ENCODE measurements around the gene EIF3J.
"Not testable (repeated sequence)": the region's sequence is repeated elsewhere in the genome, so short reads cannot be mapped to it uniquely, and the experiment has no call there.

EIF3J gene, protein sequence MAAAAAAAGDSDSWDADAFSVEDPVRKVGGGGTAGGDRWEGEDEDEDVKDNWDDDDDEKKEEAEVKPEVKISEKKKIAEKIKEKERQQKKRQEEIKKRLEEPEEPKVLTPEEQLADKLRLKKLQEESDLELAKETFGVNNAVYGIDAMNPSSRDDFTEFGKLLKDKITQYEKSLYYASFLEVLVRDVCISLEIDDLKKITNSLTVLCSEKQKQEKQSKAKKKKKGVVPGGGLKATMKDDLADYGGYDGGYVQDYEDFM

DNA sequence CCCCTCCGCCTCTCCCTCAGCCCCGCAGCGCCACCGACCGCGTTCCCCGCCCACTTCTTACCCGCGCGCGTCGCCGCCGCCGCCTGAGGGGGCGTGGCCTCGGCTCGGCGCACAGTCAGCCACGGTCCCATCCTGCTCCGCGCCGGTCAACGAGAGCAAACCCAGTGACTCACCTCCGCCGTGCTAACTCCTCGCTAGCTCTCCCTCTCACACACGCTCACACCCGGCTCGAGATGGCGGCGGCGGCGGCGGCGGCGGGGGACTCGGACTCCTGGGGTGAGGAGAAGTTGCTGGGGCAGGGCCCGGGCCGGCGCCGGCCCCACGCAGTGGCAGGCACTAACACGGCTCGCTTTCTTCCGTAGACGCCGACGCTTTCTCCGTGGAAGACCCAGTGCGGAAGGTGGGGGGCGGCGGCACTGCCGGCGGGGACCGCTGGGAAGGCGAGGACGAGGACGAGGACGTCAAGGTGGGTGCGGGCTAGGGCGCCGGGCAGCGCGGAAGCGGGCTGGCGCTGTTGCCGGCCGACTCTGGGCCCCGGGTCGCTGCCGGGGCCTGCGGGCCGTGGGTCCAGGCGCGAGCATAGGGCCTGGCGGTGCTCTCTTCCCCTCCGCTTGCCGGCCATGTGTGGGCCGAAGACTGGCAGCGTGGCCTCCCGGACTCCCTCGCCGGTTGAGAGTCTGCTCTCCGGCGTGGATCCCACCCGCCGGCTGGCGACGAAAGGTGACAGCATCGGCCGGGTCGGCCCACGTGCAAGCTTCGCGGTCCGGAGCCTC is at the start of gene EIF3J:
TSS of gene EIF3J (plus strand) at position 186 of the 773 bp plus-strand sequence. CDS start at position 234, 48 bp downstream.
- no peak for DNase-seq (ENCODE audit: low spot score)

DNA sequence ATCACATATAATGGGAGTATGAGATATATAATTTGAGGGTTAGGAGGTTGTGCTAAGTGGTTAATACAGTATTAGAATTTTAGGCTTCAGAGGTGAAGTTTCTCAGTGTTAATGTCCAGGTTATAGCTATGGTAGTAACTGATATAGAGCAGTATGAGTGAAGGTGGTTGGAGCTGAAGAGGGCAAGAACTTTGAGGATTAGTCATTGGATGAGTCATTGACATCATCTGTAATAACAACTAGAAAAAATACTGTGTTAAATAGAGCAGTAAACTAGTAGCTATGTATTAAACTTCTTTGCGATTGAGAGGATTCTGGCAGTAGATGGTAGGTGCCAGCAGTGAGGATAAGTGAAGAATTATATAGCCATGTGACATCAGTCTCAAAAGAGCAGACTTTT is 47.5 kb upstream of the EIF3J start:
- DNase-seq (ENCODE audit: low spot score), result peak; percentile 58

DNA sequence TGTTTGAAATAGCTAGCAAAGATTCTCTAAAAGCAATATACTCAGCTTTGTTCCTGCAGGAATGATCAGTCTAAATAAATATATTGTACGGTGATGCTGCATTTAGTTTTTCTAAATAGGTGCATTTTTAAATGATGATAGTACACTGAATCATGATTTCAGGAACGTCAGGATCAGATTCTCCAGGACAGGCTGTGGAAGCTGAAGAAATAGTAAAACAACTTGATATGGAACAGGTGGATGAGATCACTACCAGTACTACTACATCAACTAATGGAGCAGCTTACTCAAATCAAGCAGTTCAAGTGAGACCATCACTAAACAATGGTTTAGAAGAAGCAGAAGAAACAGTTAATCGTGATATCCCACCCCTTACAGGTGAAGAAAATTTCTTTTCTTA is 46.3 kb upstream of the EIF3J start:
- DNase-seq (ENCODE audit: low spot score), result no peak

DNA sequence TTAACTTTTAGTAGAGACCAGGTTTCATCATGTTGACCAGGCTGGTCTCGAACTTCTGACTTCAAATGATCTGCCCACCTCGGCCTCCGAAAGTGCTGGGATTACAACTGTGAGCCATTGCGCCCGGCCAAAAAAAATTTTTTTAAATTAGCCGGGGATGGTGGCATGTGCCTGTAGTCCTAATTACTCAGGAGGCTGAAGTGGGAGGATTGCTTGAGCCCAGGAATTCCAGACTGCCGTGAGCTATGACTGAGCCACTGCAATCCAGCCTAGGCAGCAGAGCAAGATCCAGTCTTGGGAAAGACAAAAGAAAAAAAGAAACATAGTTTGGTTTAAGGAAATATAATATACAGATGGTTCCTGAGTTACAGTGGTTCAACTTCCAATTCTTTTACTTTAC is 44.9 kb upstream of the EIF3J start:
- no peak for DNase-seq (ENCODE audit: low spot score)

DNA sequence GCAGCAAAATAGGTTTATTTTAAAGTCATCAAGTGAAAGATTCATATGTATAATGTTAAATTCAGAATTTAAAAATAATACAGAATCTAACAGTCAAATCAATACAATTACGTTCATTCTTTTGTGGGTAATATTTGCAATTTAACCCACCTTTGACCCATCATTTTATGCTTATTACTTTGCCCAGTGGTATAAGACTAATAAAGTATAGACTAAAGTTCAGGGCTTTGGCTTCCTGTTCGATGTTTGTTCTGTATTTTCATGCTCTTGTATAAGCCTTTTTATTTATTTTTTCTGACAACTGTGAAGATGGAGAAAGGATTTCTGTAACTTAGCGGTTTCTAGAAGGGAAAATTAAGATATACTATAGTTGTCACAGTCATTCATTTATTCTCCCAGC is 44.3 kb upstream of the EIF3J start:
- no peak for DNase-seq (ENCODE audit: low spot score)

DNA sequence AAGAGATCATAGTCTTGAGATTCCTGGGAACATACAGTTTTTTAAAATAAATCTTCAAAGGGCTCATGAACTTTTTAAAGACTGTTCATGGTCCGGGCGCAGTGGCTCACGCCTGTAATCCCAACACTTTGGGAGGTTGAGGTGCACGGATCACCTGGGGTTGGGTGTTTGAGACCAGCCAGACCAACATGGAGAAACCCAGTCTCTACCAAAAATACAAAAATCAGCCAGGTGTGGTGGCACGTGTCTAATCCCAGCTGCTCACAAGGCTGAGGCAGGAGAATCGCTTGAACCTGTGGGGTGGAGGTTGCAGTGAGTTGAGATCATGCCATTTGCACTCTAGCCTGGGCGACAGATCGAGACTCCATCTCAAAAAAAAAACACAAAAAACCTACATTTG is 41.4 kb upstream of the EIF3J start:
- DNase-seq (ENCODE audit: low spot score), result no peak

DNA sequence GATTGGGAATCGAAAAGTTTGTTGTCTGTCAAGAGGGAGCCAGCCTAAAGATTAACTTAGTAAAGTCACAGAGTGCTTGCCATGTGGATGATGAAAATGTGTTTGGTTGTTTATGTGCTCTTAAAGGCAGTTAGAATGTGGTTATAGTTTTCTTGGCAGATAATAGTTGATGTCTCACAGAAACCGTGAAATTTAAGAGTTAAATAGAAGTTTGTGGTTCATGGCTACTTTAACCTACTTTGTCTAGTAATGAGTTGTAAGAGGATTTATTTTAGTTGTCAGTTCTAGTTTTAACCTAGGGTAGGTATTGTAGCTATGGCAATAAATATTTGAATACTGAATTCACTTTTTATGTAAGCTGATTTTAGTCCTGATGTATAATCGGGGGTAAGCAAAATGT is 36.4 kb upstream of the EIF3J start:
- no peak for DNase-seq (ENCODE audit: low spot score)

DNA sequence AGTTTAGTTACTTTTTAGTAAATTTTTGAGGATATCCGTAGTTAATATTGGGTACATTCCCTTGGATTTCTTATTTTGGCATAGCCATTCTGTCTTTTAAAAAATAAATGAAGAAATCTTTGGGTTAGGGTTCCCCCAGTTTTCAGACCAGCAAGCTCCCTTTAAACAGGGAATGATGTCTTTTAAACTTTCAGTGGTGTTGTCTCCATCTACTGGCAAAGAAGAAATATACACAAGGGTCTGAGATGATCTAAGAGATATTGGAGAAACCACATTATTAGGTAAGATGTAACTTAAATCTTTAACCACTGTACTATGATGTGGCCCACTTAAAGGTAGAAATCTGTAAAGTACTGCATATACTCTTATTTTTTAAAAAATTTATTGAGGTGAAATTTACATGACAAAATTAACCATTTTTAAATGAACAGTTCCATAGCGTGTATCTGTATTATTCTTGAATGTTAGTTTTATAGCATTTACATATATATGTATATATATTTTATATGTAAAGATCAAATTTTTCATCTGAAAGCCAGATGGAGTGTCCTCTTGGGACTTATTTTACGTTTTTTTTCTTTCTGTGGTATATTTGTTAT is 35.1 kb upstream of the EIF3J start:
- peak; percentile 18 for DNase-seq (ENCODE audit: low spot score)

DNA sequence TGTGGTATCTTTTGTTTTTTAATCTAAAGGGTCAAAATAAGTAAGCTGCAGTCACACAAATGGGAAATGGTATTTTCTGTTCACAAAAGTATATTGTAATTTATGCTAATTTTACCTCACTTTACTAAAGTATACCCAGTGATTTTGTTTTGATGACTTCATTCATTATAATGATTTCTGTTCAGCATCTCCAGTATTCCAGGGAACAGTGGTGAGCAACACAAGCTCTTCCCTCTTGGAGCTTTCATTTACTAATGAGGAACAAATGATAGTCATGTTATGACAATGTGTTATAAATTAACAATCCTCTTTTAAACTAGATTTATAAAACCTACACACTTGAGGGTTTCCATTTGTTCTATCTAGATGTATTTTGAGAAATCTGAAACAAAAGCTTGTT is 20.5 kb upstream of the EIF3J start:
- DNase-seq (ENCODE audit: low spot score), result no peak

DNA sequence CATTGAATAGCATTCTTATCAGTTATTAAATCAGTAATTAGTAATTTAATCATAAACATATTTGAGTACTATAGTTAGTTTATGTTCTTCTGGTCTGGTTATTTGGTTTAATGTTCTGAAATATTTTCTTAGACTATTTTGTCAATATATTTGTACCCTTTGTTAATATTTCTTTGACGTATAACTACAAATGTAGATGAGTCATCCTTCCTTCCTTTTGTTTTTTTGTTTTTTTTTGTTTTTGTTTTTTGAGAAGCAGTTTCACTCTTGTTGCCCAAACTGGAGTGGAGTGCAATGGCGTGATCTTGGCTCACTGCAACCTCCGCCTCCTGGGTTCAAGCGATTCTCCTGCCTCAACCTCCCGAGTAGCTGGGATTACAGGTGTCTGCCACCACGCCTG is 17.4 kb upstream of the EIF3J start:
- peak; percentile 31 for DNase-seq (ENCODE audit: low spot score)

DNA sequence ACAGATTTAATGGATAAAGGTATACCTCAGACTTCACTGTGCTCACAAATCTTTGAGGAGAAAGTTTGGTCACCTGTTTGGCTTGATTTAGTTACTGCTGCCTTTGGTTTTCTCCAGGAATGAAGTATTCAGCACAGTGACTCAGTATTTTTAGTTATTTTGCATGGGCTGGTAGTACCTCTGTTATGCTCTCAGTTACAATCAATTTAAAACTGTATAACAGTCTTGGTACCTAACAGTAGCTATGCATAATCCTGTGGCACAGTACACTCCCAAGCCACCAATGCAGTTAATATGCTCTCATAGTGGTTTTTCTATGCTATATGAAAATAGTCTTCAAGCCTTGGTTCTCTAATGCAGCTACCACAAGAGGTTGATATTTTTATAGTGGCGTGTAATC is 11.9 kb upstream of the EIF3J start:
- DNase-seq (ENCODE audit: low spot score), result no peak

DNA sequence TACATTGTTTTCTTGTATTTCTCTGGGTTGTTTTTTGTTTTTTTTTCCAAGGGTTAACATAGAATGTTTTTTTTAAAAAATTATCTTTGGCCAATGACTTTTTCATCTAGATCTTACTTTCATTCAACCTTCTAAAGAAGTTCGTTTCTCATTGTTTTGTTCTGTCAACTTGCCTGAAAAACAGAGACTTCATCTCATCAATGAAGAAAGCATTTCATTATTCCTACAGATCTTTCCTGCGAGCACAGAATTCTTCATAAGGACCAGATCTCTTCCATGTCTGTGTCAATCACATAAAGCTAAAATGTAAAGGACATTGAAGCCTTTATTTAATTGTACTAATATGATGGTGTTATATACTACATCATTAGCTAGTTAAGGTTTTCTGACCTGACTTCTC is 9.7 kb upstream of the EIF3J start:
- DNase-seq (ENCODE audit: low spot score), result no peak

DNA sequence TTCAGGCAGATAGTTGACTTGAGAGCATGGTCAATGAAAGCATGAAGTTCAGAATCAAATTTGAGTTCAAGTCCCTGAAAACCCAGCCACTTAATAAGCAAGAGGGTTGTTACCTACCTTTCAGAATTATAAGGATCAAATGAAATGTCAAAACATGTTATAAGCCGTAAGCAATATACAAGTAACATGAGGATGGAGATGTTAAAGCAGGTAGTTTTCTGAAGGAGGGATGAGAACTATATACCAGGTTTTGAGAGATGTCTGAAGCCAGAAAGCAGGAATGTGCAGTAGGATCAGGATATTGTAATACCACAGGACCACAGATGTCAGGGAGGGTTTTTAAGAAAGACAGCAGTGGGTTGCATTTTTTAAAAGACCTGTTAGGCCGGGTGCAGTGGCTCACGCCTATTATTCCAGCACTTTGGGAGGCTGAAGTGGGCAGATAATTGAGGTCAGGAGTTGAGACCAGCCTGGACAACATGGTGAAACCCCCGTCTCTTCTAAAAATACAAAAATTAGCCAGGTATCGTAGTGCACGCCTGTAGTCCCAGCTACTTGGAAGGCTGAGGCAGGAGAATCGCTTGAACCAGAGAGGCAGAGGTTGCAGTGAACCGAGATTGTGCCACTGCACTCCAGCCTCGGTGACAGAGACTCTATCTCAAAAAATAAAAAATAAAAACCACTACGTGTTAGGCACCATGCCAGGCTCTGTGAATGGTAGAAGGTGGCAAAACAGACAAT is 6.9 kb upstream of the EIF3J start:
- DNase-seq (ENCODE audit: low spot score), result no peak

DNA sequence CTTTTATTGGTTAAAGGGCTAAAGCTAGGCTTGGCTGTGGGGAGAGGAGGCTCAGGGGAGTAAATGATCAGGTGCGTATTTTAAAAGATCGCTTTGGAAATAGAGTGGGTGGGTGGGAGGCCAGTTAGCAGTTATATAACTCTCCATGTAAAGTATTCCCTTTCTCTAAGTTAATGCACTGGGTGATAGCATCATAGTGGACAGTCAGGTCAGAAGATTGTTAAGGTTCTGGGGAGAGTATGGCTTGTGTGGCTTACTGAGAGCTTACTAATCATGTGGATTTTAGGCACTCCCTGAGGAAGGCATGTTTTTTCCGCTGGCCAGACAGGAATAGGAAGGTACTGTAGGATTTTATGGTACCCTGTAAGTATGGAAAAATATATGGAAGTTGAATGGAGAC is 6.3 kb upstream of the EIF3J start:
- no peak for DNase-seq (ENCODE audit: low spot score)

DNA sequence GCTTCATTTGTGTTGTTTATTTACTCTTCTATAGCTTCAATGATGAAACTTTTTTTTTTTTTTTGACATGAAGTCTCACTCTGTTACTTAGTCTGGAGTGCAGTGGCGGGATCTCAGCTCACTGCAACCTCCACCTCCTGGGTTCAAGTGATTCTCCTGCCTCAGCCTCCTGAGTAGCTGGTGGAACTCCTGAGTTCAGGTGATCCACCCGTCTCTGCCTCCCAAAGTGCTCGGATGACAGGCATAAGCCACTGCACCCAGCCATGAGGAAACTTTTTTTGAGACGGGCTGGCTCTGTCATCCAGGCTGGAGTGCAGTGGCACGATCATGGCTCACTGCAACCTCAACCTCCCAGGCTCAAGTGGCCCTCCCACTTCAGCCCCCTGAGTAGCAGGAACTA is 4.7 kb upstream of the EIF3J start:
- not testable (repeated sequence) for DNase-seq (ENCODE audit: low spot score)

DNA sequence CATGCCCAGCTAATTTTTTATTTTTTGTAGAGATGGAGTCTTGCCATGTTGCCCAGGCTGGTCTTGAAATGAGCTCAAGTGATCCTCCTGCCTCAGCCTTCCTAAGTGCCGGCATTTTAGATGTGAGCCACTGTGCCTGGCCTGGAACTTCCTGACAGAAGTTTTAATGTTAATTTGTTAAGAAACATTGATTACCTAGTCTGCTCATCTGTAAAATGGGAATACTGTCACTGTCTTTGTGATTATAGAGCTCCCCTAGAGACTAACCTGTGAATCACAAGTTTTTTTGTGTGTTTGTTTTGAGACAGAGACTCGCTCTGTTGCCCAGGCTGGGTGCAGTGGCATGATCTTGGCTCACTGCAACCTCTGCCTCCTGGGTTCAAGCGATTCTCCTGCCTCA is 4.3 kb upstream of the EIF3J start:
- no peak for DNase-seq (ENCODE audit: low spot score)

DNA sequence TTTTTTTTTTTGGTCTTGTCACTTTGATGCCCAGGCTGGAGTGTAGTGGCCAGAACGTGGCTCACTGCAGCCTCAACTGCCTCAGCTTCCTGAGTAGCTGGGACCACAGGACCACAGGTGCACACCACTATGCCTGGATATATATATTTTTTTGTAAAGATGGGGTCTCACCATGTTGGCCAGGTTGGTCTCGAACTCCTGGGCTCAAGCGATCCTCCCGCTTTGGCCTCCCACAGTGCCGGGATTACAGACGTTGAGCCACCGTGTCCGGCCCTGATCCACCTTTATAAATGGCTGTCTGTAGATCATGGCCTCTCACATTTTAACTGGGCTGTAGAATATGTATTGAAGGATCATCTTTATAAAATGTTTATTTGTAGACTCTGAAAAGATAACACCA is 1.9 kb upstream of the EIF3J start:
- no peak for DNase-seq (ENCODE audit: low spot score)

DNA sequence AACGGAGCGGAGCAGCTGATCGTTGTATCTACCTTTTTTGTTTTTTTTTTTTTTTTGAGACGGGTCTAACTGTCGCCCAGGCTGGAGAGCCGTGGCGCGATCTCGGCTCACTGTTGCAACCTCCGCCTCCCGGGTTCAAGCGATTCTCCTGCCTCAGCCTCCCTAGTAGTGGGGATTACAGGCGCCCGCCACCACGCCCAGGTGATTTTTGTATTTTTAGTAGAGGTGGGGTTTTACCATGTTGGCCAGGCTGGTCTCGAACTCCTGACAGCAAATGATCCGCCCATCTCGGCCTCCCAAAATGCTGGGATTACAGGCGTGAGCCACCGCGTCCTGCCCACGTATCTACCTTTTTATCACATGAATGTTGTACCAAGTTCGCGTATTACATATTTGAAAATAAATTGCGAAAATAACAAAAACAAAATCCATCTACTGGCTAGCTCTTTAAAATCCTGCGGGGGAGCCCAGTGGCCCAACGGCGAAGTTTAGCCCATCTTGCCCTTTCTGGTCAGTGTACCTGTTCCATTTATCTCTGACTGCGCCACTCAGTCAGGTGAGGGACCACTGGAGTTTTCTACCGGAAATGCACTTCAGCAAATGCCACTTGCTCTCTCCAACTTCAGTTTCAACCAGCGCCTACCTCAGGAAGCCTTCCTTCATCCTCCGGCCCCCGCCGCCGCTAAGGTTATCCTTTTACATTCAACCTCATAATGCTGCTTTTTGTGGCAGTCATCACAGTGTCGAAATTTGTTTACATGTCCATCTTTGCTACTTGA is 1.2 kb upstream of the EIF3J start:
- DNase-seq (ENCODE audit: low spot score), result no peak

DNA sequence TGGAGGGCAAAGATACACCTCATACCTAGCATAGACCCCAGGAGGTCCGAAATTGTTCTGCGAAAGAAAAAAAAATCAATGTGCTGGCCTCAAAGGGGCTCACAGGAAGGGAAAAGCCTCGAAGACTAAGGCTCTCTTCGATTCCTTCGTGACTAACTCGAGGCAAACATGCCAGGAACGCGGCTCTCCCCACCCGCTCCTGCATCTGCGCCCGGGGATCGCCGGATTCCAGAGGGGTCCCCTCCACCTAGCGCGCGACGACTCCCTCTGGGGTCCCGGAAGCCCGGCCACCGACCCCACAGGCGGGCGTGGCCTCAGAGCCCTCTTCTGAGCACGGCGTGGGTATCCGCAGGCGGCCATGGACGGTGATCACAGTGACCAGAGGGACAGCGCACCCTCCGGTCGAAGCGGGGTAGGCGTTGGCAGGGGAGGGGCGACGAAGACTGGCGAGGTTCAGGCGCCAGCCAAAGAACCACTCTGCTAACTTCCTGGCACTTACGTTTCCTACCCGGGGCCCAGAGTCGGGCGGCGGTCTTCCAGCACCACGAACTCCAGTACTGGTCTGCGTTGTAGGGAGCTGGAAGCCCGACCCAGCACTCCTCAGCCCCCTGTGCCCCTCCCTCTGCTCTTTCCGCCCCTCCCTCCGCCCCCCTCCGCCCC is 515 bp upstream of the EIF3J start:
- peak; percentile 94 for DNase-seq (ENCODE audit: low spot score)

DNA sequence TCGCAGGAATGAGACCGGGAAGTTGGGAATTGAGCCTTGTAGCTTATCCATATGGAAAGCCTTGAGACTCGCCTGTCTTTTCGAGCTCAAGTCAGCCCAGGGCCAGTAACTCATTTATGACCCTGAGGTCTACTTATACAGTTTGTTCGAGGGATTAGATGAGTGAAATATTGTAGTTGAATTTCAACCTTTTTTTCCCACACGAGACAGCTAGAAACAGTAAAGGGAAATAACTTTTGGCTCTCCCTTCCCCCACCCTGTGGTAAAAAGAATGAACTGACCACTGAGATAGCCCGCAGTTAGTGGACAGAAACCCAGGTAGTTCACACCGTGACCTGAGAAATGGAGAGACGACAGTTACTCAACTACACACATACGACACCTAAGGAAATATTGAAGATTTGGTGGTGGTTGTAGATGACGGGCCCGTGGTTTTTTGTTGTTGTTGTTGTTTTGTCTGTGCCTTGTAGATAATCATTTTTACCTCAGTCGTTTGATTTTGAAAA is 841 bp downstream of the EIF3J start:
- DNase-seq (ENCODE audit: low spot score), result no peak

DNA sequence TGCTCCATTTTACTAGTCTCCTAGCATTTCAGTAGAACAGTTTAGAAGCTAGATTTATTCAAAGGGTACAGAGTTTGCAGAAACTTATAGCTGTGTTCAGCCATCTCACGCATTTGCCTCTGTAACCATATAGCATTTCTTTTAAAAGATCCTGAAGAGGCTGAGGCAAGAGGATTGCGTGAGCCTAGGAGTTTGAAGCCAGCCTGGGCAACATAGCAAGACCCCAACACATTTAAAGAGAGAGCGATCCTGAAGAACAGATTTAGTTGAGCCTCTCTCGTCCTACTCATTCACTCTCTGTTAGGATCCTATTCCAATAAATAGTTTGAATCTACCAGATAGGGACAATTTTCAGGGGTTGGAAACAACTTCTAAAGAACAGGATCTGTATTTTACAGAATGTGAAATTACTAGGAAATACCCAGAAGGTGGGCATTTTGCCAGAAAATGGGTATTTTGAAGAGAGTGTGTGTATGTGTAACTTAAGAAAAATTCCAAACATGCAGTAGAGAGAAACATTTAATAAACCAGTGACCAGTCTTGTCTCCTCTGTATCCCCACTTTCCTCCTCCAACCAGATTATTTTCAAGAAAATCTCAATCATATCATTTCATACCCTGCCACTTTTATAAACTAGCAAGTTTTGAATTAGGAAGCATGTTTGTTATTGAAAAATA is 4.5 kb downstream of the EIF3J start:
- DNase-seq (ENCODE audit: low spot score), result no peak

All from kidney capillary endothelial cell (primary cell).